Limb (tissue), 2 donors: ENCODE results near the gene FOXJ3.

ENCODE experiments used
- DNase-seq, 2 donors: peaks; one replicate each; pipeline ENCODE4 v3.0.0-alpha.2; 2016; ENCODE audit errors: extremely low spot score in 2 of 2

The FOXJ3 gene

DNA sequence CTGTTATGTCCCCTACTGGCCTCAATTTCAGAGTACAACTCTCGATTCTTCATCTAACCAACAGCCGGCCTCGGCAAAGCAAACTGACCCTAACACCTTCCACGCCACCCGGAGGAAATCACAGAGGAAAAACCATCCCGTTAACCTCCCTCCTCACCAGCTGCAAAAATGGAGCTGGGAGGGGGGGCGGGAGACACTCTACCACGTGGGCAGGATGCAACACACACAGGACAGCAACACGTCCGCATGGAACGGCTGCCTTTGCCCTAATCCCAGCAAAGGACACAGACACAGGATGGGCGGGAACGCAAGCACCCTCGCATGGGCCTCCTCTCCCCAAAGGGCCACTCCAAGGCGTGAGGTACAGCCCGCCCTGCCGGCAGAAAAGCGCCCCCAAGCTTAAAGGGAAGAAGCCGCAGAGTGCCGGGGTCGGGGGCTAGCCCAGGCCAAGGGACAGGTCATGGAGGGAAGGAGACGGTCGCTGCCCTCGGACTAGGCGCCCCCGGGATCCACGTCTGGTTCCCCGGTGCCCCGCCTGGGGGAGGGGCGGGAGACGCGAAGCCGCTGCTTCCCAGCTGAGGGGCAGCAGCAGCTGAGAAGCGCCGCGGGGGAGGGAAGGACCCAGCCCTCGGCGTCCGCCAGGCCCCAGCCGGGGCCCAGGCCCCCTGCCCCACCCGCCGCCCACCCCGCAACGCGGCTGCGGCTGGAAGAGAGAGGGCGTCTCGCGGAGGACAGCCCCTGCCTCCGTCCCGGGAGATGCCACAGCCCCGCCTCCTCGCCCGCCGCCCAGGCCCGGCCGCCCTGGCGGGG, 590 bp downstream of the FOXJ3 start:
- DNase-seq, result peak in 1 of 2 donors; percentile 44

GRCh38 chr1:42333662-42334239, 1.3 kb downstream of the FOXJ3 start:
- no peak for DNase-seq

- no peak for DNase-seq
These were observed 2.2 kb downstream of the FOXJ3 start for GRCh38 chr1:42332877-42333276.

GRCh38 chr1:42330215-42330614, 4.8 kb downstream of the FOXJ3 start:
- DNase-seq, result no peak

GRCh38 chr1:42328916-42329496, 6.0 kb downstream of the FOXJ3 start:
- no peak for DNase-seq

DNA sequence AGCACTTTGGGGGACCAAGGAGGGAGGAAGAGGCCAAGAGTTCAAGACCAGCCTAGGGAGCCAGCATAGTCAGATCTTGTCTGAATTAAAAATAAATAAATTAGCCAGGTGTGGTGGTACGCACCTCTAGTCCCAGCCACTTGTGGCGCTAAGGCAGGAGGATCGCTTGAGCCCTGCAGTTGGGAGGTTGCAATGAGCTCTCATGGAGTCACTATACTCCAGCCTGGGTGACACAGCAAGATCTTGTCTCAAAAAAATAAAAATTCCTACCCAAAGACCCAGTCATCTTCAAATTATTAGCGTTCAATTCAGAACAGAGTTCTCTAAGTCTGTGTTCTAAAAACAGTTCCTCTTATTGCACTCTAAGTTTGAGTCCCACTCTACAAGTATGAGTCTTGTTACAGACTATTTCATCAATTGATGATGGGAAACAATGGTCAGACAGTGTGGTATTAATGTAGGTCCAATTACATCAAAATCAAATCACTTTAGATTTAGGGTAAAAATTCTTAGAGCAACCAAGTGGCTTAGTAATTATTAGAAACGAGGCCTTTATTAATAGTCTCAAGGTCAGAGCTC, 6.9 kb downstream of the FOXJ3 start:
- no peak for DNase-seq

- no peak for DNase-seq
These were observed 10.0 kb downstream of the FOXJ3 start for GRCh38 chr1:42325014-42325402.

GRCh38 chr1:42324398-42325013, 10.5 kb downstream of the FOXJ3 start:
- no peak for DNase-seq

- DNase-seq, result no peak
These were observed 11.5 kb downstream of the FOXJ3 start for GRCh38 chr1:42323551-42323950.

DNA sequence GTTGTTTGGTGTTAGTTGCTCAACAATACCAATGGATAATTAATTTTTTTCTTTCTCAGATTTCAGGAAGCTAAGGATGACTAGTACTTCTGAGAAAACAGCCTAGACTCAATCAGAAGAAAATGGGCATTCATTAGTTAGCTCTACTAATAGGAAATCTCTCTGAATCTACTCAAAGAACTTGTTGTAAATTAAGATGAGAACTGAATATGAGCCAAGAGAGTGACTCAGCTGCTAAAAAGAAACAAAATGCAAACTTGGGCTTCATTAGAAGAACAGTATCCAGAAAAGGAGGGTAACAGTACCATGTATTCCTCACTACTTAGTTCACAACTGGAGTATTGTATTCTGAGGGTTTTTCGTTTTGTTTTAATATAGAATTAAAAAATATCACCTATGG, 12.5 kb downstream of the FOXJ3 start:
- no peak for DNase-seq

GRCh38 chr1:42321731-42322130, 13.3 kb downstream of the FOXJ3 start:
- no peak for DNase-seq

- no peak for DNase-seq
These were observed 14.3 kb downstream of the FOXJ3 start for GRCh38 chr1:42320708-42321107.

DNA sequence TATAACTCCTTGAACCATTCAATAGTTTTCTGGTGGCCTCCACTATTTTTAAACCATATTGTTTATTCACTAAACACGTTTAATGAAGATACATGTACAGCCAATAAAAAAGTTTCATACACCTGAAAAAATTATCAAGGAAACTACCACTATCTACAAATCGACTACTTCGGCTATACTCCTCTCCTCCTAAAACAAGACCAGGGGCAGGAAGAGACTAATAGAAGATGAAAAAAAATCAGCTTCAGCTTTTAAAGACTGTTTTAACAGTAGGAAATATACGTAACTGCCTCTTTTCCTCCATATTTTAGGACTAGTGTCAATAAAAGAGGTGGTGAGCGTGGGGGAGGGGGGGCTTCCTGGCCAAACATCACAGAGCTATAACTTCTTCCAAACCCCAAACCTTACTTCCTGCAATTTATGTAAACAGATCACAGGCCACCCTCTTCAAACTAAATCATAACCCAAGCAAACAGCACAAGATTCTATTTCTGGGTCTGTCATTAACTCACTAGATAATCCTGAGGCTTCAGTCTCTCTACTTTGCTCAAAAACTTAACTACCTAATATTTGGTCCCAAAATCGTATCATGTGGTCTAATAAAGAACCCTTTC, 15.1 kb downstream of the FOXJ3 start:
- no peak for DNase-seq

DNA sequence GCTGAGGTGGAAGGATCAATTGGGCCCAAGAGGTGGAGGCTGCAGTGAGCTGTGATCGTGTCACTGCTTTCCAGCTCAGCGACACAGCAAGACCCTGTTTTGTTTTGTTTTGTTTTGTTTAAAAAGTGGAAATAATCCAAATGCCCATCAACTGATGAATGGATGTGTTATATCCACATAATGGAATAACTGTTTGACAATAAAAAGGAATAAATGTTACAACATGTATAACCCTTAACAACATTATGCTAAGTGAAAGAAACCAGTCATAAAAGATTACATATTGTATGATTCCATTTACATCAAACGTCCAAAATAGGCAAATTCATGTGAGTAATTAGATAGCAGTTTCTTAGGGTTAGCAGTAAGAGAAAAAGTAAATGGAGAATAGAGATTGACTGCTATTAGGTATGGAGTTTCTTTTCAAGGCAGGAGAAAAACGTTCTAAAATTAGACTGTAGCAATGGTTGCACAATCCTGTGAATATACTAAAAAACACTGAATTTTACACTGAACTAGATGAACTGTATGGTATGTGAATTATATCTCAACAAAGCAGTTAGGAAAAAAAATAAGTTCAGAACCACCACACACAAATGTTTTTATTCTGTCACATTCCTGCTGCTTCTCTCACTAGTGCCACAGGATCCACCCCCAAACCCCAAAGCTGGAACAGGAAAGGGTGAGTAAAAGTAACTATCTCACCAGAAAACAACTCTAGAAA, 15.7 kb downstream of the FOXJ3 start:
- DNase-seq, result no peak

DNA sequence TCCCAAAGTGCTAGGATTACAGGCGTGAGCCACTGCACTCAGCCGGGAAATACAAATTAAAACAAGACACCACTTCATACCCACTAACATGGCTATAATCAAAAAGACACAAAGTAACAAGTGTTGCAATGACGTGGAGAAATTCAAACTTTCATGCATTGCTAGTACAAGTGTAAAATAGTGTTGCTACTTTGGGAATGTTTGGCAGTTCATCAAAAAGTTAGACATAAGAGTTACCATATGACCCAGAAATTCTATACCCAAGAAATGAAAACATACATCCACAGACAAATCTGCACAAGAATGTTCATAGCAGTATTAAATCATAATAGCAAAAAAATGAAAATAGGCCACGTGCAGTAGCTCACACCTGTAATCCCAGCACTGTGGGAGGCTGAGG, 16.4 kb downstream of the FOXJ3 start:
- no peak for DNase-seq

DNA sequence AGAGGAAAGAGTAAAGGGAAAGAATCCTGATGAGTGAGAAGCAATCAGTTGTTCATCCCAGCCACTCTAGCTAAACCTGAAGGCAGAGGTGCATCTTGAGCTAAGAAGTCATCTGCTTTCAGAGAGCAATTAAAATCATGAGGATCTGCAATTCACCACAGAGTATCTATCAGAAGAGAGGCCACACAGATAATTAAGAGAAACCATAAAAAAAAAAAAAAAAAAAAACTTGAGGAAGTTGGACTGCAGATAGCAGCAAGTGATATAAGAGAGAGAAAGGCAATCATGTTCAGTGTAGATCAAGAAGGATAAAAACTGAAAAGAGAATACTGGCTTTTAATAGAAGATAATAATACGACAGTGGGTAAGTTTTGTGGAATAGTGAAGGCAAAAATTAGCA, 17.7 kb downstream of the FOXJ3 start:
- DNase-seq, result no peak

DNA sequence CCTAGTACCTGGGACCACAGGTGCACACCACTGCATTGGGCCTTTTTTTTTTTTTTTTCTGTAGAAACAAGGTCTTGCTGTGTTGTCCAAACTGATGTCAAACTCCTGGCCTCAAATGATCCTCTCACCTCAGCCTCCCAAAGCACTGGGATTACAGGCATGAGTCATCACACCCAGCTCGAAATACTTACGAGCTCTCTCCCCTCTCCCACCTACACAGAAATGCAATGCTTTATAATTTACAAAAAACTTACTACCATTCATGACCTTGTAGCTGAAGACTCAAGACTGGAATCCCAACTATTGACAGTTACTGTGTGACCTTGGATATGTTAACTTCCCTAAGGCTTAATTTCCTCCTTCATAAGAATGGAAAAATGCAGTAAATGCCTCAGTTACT, 18.7 kb downstream of the FOXJ3 start:
- DNase-seq, result no peak

GRCh38 chr1:42315500-42315899, 19.5 kb downstream of the FOXJ3 start:
- no peak for DNase-seq

GRCh38 chr1:42313970-42314369, 21.1 kb downstream of the FOXJ3 start:
- DNase-seq, result no peak

GRCh38 chr1:42312576-42313212, 22.3 kb downstream of the FOXJ3 start:
- DNase-seq, result no peak

GRCh38 chr1:42311897-42312296, 23.1 kb downstream of the FOXJ3 start:
- no peak for DNase-seq
